Cardiac muscle cell (in vitro differentiated cells and primary cell): Measurements from ENCODE around the gene PCGF5. TPM values are rescaled to one million over a fixed set of nuclear protein-coding genes. Genes with fewer than 3 reads are reported as not detected.

Source experiments
- DNase-seq, 2 donors: peaks; one replicate each; pipeline versions ENCODE4 v3.0.0 to v3.0.0-alpha.2; 2010 to 2017; ENCODE audit warnings: low read depth in 1 of 2, low spot score in 1 of 2
- H3K27ac ChIP-seq: fragments of 200-600 bp; sonication (generic); 2 replicates; pipeline ENCODE4 v1.5.1; 2016
- H3K27me3 ChIP-seq: fragments of 200-600 bp; sonication (generic); 2 replicates; pipeline ENCODE4 v1.6.0; 2016; ENCODE audit warnings: control low read depth
- H3K36me3 ChIP-seq: fragments of 200-600 bp; sonication (generic); 2 replicates; pipeline ENCODE4 v1.5.1; 2016; ENCODE audit warnings: control low read depth
- H3K4me1 ChIP-seq: fragments of 200-600 bp; sonication (generic); 2 replicates; pipeline ENCODE4 v1.8.1; 2017; ENCODE audit warnings: low read depth, mild to moderate bottlenecking, mixed run types
- H3K4me3 ChIP-seq: fragments of 200-600 bp; sonication (generic); 2 replicates; pipeline ENCODE4 v1.5.1; 2016; ENCODE audit warnings: mild to moderate bottlenecking
- H3K9me3 ChIP-seq: fragments of 200-600 bp; sonication (generic); 2 replicates; pipeline ENCODE4 v1.5.1; 2017; ENCODE audit warnings: low read depth, mild to moderate bottlenecking, control low read depth
- polyA plus RNA-seq: library from polyadenylated mRNA; unstranded; fragments of >200 nt; fragmentation: Nextera tagmentation; extraction: Ambion mirVana; gene quantifications from 2 replicates; pipeline ENCODE4 v1.2.1, GENCODE V29; 2016
- total RNA-seq: library from RNA; depleted of rRNA; stranded (reverse); fragments of >200 nt; gene quantifications from 2 replicates; pipeline ENCODE4 v1.2.3, GENCODE V29; 2016
- TF ChIP-seq, protein P1 (sequence below): IDR thresholded peaks from 2 replicates; pipeline ENCODE4 v1.5.1; 2012; ENCODE audit warnings: low read depth, mild to moderate bottlenecking, low read length

Gene PCGF5
- total and polyA plus RNA-seq, 2 experiments from 2014 or later = 13.8 to 39.3 TPM

DNA sequence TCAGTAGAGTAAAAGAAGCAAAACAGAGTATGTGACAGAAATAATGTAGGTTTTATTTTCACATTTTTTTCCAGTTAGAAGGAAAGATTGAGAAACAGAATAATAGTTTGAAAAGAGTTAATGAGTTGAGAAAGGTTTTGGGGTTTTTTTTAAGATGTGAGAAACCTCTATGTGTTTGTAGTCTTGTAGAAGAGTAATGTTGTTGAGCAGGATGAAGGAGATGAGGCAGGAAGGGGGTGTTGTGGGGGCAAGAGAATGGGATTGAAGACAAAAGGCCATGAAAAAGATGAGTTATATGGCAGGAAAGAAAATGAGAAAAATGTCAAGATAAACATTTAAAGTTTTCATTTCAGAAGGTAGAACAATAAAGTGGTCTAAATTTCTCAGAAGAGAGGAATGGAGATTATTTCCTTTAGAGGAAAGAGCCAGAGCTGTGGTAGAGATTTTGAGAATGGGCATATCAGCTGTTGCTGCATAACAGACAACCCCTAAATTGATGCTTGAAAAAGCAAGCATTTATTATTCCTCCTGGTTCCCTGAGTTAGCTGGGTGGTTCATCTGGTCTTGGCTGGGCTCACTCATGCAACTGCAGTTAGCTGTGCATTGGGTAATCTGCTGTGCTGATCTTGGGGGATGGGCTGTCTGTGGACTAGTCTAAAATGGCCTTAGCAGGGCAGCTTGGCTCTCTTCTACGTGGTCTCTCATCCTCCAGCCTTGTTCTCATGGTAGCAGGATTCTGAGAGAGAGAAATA is 27.1 kb downstream of the PCGF5 start:
- Histone ChIP-seq H3K27ac (no peak overlapping the region), H3K9me3 (no peaks in the 10 kb centered on the region), H3K4me1 (peaks cover 7% of the 10 kb centered on the region), H3K27me3 (no peaks in the 10 kb centered on the region), H3K36me3 (no peaks in the 10 kb centered on the region), H3K4me3 (no peak overlapping the region)
- TF ChIP-seq, protein P1, sequence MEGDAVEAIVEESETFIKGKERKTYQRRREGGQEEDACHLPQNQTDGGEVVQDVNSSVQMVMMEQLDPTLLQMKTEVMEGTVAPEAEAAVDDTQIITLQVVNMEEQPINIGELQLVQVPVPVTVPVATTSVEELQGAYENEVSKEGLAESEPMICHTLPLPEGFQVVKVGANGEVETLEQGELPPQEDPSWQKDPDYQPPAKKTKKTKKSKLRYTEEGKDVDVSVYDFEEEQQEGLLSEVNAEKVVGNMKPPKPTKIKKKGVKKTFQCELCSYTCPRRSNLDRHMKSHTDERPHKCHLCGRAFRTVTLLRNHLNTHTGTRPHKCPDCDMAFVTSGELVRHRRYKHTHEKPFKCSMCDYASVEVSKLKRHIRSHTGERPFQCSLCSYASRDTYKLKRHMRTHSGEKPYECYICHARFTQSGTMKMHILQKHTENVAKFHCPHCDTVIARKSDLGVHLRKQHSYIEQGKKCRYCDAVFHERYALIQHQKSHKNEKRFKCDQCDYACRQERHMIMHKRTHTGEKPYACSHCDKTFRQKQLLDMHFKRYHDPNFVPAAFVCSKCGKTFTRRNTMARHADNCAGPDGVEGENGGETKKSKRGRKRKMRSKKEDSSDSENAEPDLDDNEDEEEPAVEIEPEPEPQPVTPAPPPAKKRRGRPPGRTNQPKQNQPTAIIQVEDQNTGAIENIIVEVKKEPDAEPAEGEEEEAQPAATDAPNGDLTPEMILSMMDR = no peak
- DNase-seq = peak in 1 of 2 donors; percentile 7

DNA sequence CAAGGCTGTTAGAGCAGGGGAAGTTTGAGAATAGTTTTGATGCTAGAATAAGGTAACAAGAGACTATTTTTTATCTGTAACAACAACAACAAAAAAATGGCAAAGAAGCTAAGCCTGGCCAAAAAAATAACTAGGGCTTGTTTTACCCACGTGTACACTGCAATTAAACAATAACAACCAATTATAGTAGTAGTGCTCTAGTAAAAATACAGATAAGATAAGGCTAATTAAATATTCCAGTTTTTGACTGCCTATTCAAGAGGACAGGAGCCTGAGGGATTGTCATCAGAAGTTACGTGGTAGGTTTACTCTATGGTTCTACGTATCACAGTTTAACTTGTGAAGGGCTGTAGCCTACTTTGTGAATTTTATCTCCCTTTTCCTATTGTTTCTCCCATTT is 29.2 kb downstream of the PCGF5 start:
- H3K27me3 ChIP-seq = no peaks in the 10 kb centered on the region
- H3K27ac ChIP-seq = no peak overlapping the region
- no peak for DNase-seq
- no peaks in the 10 kb centered on the region for H3K36me3 ChIP-seq
- peaks cover 7% of the 10 kb centered on the region for H3K4me1 ChIP-seq
- no peaks in the 10 kb centered on the region for H3K9me3 ChIP-seq
- TF ChIP-seq, protein P1 = no peak
- no peak overlapping the region for H3K4me3 ChIP-seq

DNA sequence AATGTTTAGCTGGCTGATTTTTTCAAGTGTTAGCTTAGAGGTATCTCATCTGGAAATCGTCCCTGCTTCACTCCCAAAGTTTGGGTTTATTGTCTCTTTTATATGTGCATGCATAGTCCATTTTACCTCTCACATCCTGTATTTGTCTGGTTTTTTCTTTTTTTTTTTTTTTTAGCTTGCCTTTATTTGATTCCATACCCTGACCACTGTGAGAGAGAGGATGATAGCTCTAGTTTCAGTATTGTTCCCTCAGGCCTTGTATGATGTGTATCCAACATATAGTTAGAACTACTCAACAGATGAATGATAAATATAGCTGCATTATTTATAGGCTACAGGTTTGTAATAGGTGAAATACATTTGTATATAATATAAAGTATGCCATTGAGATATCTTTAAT is 29.9 kb downstream of the PCGF5 start:
- Histone ChIP-seq H3K27ac (no peak overlapping the region), H3K9me3 (no peaks in the 10 kb centered on the region), H3K4me3 (no peak overlapping the region), H3K27me3 (no peaks in the 10 kb centered on the region), H3K4me1 (peaks cover 7% of the 10 kb centered on the region), H3K36me3 (no peaks in the 10 kb centered on the region)
- TF ChIP-seq, protein P1 = no peak
- DNase-seq = no peak

DNA sequence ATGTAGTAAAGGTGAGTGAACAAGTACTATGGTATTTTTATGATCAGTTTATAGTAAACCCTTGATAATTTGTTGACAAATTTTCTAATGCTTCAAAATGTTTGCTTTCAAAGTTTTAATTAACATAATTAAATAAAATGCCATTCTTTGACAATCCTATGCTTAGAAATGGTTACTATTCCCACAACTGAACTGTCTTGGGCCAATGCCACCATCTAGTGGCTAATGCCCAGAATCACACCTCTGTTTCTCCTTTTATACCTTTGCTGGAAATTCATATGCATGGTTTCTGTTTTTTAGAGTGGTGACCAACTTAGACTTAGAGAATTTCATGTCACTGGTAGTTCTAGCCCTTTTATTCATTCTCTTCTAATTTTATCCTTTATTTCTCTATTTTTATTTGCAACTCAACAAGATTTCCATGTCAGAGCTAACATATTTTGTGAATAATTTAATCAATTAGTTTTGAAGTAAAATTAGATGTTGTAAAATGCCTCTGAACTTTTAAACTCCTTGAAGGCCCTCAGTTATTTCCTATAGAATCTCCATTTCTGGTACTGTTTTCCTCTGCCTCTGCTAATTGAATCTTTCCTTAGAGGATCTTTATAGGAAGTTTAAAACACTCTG is 31.1 kb downstream of the PCGF5 start:
- TF ChIP-seq, protein P1 = peak; percentile 87
- Histone ChIP-seq H3K27ac (no peak overlapping the region), H3K36me3 (no peaks in the 10 kb centered on the region)

DNA sequence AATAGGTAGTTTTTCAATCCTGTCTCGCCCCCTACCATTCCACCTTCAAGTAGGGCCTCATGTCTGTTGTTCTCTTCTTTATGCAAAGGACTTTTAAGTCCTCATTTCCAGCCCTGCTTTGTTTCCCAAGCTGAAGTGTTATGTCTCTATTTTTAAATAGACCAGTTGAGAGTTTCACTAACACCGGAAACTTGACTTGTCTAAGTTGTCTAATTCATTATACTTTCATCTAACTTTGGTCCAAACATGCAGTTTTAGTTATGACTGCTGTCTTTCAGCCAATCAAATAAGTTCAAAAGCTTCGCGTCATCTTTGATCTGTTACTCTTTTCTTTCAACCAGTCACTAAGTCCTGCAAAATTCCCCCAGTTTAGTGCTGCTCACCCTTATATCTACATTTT is 32.8 kb downstream of the PCGF5 start:
- Histone ChIP-seq H3K4me3 (no peak overlapping the region), H3K27me3 (no peaks in the 10 kb centered on the region), H3K27ac (no peak overlapping the region), H3K9me3 (no peaks in the 10 kb centered on the region), H3K4me1 (peaks cover 7% of the 10 kb centered on the region), H3K36me3 (no peaks in the 10 kb centered on the region)
- TF ChIP-seq, protein P1 = no peak
- no peak for DNase-seq

More for the DNA sequence above, 31.1 kb downstream of the PCGF5 start:
- H3K4me3 ChIP-seq = no peak overlapping the region
- H3K27me3 ChIP-seq = no peaks in the 10 kb centered on the region
- DNase-seq = peak; percentile 66 to 70
- no peaks in the 10 kb centered on the region for H3K9me3 ChIP-seq
- peaks cover 7% of the 10 kb centered on the region for H3K4me1 ChIP-seq
